ENCODE data around the gene GJC1. TPM values are rescaled to one million over a fixed set of nuclear protein-coding genes. Genes with fewer than 3 reads are reported as not detected.
A peak's percentile ranks its signal among the peaks of the same experiment; 100 is the strongest.

GJC1 gene
- total and polyA plus RNA-seq, 2 experiments from 2014 or later: 13.6 to 18.4 TPM

DNA sequence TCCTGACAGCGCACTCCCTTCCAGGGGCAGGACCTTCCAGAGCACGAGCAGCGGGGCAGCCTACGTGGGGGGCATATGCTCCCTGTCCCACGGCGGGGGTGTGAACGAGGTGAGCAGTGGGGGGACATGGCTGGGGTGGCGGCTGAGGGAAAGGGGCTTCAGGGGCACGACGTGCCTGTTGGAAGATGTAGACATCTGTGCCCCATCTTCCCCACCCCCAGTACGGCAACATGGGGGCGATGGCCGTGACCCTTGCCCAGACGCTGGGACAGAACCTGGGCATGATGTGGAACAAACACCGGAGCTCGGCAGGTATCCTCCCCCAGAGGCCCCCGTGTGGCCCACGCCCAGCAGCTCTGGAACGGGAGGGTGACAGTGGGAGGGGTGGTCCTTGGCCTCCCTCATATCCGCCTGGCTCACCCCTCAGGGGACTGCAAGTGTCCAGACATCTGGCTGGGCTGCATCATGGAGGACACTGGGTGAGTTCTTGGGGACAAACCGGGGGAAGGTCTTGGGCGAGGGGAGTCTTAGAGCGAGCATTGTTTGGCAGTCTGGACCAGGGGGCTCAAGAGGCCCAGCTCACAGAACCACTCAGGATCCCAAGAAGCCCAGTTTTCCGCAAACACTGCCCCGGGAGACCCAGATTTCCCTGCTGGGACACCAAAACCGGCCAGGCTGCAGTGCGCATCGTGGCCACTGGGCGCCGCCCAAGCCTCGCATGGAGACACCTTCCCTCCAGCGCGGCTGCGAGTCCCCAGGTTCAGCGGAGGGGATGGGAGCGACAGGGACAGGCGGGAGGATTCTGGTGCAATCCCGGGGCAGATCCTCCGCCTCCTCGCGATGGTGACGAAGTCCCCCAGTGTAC is 55.6 kb downstream of the GJC1 start:
- in situ Hi-C loops (cut with MboI): loop anchor here (5.0 to 25.0 kb wide), 2 partner anchors 88 to 263 kb away; no protein-coding TSS in a partner anchor
- Histone ChIP-seq H3K27me3 (replicated peaks; ENCODE audit: insufficient read depth) (no peaks in the 10 kb centered on the region), H3K36me3 (ENCODE audit: low read depth) (no peaks in the 10 kb centered on the region), H3K27ac (no peak overlapping the region), H3K9me3 (ENCODE audit: low read depth) (no peaks in the 10 kb centered on the region), H3K79me2 (ENCODE audit: insufficient read depth) (no peaks in the 10 kb centered on the region), H3K9me2 (ENCODE audit: insufficient read depth) (no peaks in the 10 kb centered on the region), H4K20me1 (ENCODE audit: insufficient read depth) (no peaks in the 10 kb centered on the region), H3K4me3 (peak overlapping the region; percentile 72), H3K4me1 (ENCODE audit: insufficient read depth) (no peaks in the 10 kb centered on the region), H3K9ac (no peak overlapping the region), H2AFZ (peak overlapping the region; percentile 81), H3F3A (ENCODE audit: insufficient read depth) (no peaks in the 10 kb centered on the region), H3K4me2 (ENCODE audit: unreplicated experiment) (peak overlapping the region; percentile 85)
- TF ChIP-seq EZH2 (IDR thresholded peaks at IDR 0.05; ENCODE audit: insufficient read depth, poor library complexity, severe bottlenecking) (no peak), EZH2phosphoT487 (IDR thresholded peaks at IDR 0.05; ENCODE audit: insufficient read depth, low read depth) (no peak)
- WGBS, 2 experiments (ENCODE audit: low coverage in 1 of 2, low lambda C conversion rate in 2 of 2, missing lambda C conversion rate in 2 of 2): 15 to 16% methylated on average over 40 to 41 of the region's 42 CpGs
- peak; percentile 92 for DNase-seq

DNA sequence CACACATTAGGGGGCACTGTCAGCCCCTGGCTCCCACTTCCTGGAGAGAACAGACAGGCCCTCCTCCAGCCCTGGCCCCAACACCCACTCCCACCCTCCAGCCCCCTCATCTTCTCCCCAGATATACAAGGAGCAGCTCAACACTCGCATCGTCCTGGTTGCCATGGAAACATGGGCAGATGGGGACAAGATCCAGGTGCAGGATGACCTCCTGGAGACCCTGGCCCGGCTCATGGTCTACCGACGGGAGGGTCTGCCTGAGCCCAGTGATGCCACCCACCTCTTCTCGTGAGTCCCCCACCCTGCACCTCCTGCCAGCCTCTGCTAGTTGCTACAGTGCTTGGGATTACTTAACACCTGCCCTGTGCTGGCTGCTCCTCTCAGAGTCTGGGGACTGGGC is 56.9 kb downstream of the GJC1 start:
- no peaks in the 10 kb centered on the region for H3K79me2 ChIP-seq (ENCODE audit: insufficient read depth)
- TF ChIP-seq EZH2phosphoT487 (IDR thresholded peaks at IDR 0.05; ENCODE audit: insufficient read depth, low read depth): no peak
- no peak for TF ChIP-seq EZH2 (IDR thresholded peaks at IDR 0.05; ENCODE audit: insufficient read depth, poor library complexity, severe bottlenecking)
- H3K4me1 ChIP-seq (ENCODE audit: insufficient read depth): no peaks in the 10 kb centered on the region
- no peak overlapping the region for H3K27ac ChIP-seq
- H3K9me3 ChIP-seq (ENCODE audit: low read depth): no peaks in the 10 kb centered on the region
- H3K9me2 ChIP-seq (ENCODE audit: insufficient read depth): no peaks in the 10 kb centered on the region
- in situ Hi-C loops (cut with MboI): loop anchor here (5.0 to 25.0 kb wide), 2 partner anchors 89 to 264 kb away; no protein-coding TSS in a partner anchor
- H3K4me2 ChIP-seq (ENCODE audit: unreplicated experiment): no peak overlapping the region
- no peaks in the 10 kb centered on the region for H3F3A ChIP-seq (ENCODE audit: insufficient read depth)
- WGBS, 2 experiments (ENCODE audit: low coverage in 1 of 2, low lambda C conversion rate in 2 of 2, missing lambda C conversion rate in 2 of 2): 15 to 22% methylated on average over 6 of the region's 6 CpGs
- H4K20me1 ChIP-seq (ENCODE audit: insufficient read depth): no peaks in the 10 kb centered on the region
- no peaks in the 10 kb centered on the region for H3K27me3 ChIP-seq (replicated peaks; ENCODE audit: insufficient read depth)
- H3K9ac ChIP-seq: no peak overlapping the region
- no peaks in the 10 kb centered on the region for H3K36me3 ChIP-seq (ENCODE audit: low read depth)
- H2AFZ ChIP-seq: no peak overlapping the region
- H3K4me3 ChIP-seq: no peak overlapping the region
- no peak for DNase-seq

DNA sequence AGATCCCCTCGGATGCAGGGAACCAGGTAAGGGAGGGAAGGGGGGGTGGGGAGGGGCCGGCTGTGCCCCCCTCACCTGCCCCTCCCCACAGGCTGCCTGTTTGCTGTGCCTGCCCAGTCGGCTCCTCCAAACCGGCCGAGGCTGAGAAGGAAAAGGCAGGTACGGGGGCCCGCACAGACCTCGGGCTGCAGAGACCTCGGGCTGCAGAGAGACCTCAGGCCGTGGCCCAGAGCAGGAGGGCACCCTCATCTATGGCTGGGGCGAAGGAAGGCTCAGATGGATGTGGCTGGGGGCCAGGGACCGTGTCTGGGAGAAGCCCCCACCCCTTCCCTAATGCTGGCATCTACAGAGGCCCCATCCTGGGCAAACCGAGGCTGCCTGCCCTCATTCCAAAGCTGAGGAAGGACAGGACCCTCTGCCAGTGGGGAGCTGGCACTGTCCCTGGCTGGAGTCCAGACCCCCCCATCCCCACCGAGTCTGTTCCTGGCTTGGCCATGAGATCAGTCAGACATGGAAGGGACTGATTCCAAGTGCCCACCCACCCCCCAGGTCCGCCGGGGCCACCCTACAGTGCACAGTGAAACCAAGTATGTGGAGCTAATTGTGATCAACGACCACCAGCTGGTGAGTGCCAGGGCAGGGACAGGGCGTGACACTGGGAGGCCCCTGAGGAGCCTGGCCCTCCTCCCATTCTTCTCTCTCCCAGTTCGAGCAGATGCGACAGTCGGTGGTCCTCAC is 57.6 kb downstream of the GJC1 start:
- Histone ChIP-seq H3K4me3 (no peak overlapping the region), H3K9me3 (ENCODE audit: low read depth) (no peaks in the 10 kb centered on the region), H3F3A (ENCODE audit: insufficient read depth) (no peaks in the 10 kb centered on the region), H3K4me1 (ENCODE audit: insufficient read depth) (no peaks in the 10 kb centered on the region), H3K9ac (no peak overlapping the region), H3K36me3 (ENCODE audit: low read depth) (no peaks in the 10 kb centered on the region), H3K27ac (no peak overlapping the region), H4K20me1 (ENCODE audit: insufficient read depth) (no peaks in the 10 kb centered on the region), H3K9me2 (ENCODE audit: insufficient read depth) (no peaks in the 10 kb centered on the region), H3K27me3 (replicated peaks; ENCODE audit: insufficient read depth) (no peaks in the 10 kb centered on the region), H3K79me2 (ENCODE audit: insufficient read depth) (no peaks in the 10 kb centered on the region), H3K4me2 (ENCODE audit: unreplicated experiment) (no peak overlapping the region), H2AFZ (no peak overlapping the region)
- 46 to 49% methylated on average over 15 to 21 of the region's 21 CpGs for WGBS, 2 experiments (ENCODE audit: low coverage in 1 of 2, low lambda C conversion rate in 2 of 2, missing lambda C conversion rate in 2 of 2)
- in situ Hi-C loops (cut with MboI): loop anchor here (5.0 to 25.0 kb wide), 2 partner anchors 90 to 265 kb away; no protein-coding TSS in a partner anchor
- DNase-seq: no peak
- no peak for TF ChIP-seq EZH2 (IDR thresholded peaks at IDR 0.05; ENCODE audit: insufficient read depth, poor library complexity, severe bottlenecking)
- no peak for TF ChIP-seq EZH2phosphoT487 (IDR thresholded peaks at IDR 0.05; ENCODE audit: insufficient read depth, low read depth)

DNA sequence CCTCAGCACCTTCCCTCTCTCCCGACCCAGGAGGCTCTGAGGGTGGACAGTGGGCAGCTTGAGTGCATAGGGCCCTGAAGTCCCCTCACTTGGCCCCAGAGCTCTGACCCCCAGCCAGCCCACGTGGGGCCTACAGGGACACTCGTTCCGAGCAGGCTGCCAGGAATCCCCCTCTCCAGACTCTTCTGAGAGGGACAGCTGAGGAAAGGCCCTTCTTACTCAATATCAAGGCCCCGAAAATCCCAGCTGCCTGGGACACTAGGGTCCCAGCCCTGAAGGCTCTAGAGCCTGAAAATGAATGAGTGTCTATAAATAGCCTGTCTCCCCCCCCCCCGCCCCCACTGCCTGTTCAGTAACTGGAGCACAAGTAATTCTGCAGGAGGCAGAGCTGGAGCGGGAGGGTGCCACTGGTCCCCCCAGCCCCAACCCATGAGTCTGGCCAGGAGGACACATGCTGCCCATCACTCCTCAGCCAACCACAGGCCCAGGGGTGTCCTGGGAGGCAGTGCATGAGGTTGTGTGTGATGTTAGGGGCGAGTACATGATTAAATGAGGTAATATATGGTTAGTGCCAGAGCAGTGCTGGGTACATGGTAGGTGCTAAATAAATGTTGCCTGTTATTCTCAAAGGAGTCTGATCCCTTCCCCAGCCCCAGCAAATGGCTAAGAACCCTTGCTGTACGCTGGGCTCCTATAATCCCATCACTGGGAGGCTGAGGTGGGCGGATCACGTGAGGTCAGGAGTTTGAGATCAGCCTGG is 59.7 kb downstream of the GJC1 start:
- no peak overlapping the region for H3K27ac ChIP-seq
- no peaks in the 10 kb centered on the region for H3K27me3 ChIP-seq (replicated peaks; ENCODE audit: insufficient read depth)
- H3K9ac ChIP-seq: no peak overlapping the region
- H3F3A ChIP-seq (ENCODE audit: insufficient read depth): no peaks in the 10 kb centered on the region
- no peak overlapping the region for H3K4me2 ChIP-seq (ENCODE audit: unreplicated experiment)
- no peaks in the 10 kb centered on the region for H3K9me3 ChIP-seq (ENCODE audit: low read depth)
- no peaks in the 10 kb centered on the region for H3K4me1 ChIP-seq (ENCODE audit: insufficient read depth)
- WGBS, 2 experiments (ENCODE audit: low coverage in 1 of 2, low lambda C conversion rate in 2 of 2, missing lambda C conversion rate in 2 of 2): 69 to 74% methylated on average over 10 of the region's 11 CpGs
- TF ChIP-seq EZH2phosphoT487 (IDR thresholded peaks at IDR 0.05; ENCODE audit: insufficient read depth, low read depth) (no peak), EZH2 (IDR thresholded peaks at IDR 0.05; ENCODE audit: insufficient read depth, poor library complexity, severe bottlenecking) (no peak)
- in situ Hi-C loops (cut with MboI): loop anchor here (5.0 to 25.0 kb wide), 2 partner anchors 92 to 267 kb away; no protein-coding TSS in a partner anchor
- H4K20me1 ChIP-seq (ENCODE audit: insufficient read depth): no peaks in the 10 kb centered on the region
- no peak overlapping the region for H2AFZ ChIP-seq
- no peaks in the 10 kb centered on the region for H3K79me2 ChIP-seq (ENCODE audit: insufficient read depth)
- H3K36me3 ChIP-seq (ENCODE audit: low read depth): no peaks in the 10 kb centered on the region
- no peaks in the 10 kb centered on the region for H3K9me2 ChIP-seq (ENCODE audit: insufficient read depth)
- H3K4me3 ChIP-seq: no peak overlapping the region
- no peak for DNase-seq

All from GM23248 (cell line).